Measurements from ENCODE around the gene GAREM1.
"Not testable (repeated sequence)": the region's sequence is repeated elsewhere in the genome, so short reads cannot be mapped to it uniquely, and the experiment has no call there.

The GAREM1 gene

DNA sequence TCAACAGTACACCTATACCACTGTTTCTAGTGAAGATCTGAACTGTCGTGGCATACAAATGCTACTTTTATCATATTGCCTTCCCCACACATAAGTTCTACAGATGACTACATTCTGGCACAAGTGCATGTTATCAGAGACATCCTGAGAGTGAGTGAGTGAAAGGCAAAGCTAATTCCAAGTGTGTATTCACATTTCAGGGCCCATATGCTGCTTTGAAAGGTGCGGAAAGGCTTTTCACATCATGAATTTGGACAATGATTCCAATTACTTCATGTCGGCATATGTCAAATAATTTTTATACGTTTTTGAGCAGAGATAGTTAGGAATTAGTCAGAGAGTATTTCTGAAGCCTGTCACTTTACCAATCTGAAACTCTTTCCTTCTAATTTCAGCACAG is 101.7 kb downstream of the GAREM1 start:
- no peak for DNase-seq (ENCODE audit: low spot score)

DNA sequence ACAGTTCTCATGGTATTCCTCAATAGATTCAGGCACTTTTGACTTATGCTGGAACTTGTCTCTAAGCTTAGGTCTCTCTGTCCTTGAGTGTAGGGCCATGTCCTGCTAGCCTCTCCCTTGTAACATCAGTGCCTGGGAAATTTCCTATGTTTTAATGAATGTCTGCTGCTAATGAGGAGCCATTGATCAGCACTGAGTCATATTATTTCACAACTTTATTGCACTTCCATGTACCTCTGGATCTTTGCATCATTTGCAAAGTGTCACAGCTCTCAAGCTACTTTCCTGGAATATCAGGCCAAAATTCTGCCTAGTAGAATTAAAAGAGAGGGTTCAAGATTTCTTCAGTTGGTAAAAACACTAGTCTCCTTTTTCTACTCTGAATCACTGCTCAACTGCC is 102.5 kb downstream of the GAREM1 start:
- DNase-seq (ENCODE audit: low spot score) = no peak

DNA sequence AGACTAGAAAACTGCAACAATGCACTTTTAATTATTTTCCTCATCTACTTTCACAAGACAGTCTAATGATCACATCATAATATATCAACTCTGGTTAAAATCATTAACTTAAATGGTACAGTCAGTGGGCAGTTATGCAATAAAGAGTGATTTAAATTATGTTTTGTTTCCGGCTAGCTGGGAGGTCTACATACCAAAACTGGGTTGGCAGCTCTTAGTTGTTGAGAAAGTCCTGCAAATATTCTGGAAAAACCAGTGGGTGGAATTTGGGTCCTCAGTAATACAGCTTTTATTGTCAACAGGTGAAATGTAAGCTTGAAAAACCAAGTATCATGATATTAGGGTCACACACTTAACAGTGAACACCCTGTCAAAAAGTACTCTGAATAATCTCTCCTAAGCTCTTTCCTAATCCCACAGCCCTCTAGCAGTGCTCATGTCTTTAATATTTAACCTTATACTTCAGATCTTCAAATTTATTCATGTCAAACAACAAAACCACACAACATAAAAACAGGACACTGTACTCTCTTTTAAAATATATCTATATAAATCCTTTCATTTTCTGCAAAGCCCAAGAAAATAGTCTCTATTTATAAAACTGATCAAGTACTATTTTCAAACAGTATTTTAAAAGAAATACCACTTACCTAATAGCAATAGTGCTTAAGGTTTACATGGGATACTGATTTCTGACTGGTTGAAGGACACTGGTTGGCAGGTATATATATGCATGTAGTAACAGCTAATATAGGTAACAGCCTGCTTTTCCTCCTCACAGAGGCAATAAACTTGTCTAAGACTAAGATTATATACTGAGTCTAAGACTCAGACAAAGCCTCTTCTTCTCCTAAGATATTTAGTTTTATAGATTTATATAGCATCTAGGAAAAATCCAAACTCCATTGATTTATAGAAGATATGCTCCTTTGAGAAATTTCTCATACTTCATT is 103.8 kb downstream of the GAREM1 start:
- DNase-seq (ENCODE audit: low spot score) = no peak

GRCh38 chr18:32362484-32362883 is 108.2 kb downstream of the GAREM1 start:
- no peak for DNase-seq (ENCODE audit: low spot score)

DNA sequence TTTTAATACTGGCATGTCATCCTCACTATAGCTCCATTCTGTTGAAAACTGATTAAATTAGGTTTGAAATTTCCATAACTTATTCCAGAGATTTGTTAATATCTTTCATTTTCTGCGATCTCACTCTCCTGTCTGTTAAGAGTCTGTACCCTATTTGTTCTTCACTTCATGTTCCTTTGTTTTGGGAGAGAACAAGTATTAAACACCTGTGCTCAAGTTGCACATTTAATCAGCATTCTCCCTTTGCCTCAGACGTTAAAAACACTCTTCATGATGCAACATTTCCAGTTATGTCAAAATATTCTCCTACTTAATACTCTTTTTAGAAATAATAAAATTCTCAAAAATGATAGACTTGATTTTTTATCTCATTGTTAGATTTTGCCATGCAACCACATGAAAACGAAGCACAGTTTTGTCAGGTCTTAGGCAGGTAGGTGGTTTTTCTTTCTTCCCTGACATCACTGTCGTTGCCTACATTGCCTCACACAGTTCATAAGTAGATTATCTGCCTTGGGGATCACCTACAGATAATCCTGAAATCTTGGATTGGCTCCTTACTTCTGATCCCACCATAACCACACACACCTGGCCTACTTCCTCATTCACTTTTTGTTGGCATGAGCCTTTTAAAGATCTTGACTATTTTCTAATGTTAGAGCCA is 109.9 kb downstream of the GAREM1 start:
- no peak for DNase-seq (ENCODE audit: low spot score)

DNA sequence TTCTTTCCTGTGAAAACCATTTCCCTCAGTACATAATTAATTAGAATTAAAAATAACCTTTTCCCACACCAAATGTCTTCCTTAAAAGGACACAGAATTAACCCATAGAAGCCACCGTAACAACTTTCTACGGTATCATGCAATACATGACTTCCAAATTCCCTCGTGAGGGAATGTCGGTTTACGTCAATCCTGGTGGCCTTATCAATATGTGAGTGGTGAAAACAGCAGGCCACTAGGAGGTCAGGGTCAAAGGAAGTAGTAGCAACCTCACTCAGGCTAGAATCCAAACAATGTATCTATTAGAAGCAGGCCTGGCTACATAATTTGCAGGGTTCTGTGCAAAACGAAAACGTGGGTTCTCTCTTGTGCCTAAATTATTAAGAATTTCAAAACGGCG is 112.2 kb downstream of the GAREM1 start:
- DNase-seq (ENCODE audit: low spot score) = no peak

GRCh38 chr18:32358075-32358474 is 112.6 kb downstream of the GAREM1 start:
- no peak for DNase-seq (ENCODE audit: low spot score)

DNA sequence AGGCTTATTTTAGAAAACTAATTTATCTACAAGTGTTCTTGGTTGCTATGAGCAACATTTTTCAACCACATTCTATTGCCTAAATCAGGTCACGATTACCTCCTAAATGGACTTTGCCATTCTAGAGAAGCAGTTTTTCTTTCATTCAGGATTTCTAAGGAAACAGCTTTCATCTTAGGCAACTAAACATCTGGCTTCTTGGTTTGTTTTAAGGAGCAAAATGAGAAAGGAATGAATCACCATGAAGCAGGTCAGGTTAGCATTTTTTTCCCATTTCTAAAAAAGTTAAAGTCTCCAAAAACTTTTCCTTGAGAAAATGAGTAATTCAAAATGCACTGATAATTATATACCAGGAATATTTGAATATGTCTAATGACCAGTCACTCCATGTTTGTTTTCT is 114.8 kb downstream of the GAREM1 start:
- no peak for DNase-seq (ENCODE audit: low spot score)

GRCh38 chr18:32354518-32354917 is 116.2 kb downstream of the GAREM1 start:
- no peak for DNase-seq (ENCODE audit: low spot score)

GRCh38 chr18:32353257-32353656 is 117.4 kb downstream of the GAREM1 start:
- no peak for DNase-seq (ENCODE audit: low spot score)

DNA sequence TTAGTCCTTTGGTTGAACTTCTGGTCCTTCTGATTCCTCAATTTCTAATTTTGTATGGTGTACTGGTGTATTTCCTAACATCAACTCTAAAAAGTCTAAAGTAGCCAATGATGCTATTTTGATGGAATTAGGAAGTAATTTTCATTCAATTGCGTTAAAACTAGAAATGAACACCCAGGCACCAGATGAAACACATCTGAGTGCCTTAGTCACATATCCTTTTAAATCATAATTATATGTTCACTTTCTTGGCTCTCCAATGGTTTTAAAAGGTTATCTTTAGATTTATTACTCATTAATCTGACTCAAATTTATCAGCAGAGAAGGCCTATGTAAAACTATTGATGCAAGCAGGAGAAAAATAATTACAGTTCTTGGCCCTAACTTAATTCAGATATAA is 119.7 kb downstream of the GAREM1 start:
- DNase-seq (ENCODE audit: low spot score) = no peak

GRCh38 chr18:32349728-32350395 is 120.8 kb downstream of the GAREM1 start:
- no peak for DNase-seq (ENCODE audit: low spot score)

GRCh38 chr18:32346671-32347070 is 124.0 kb downstream of the GAREM1 start:
- DNase-seq (ENCODE audit: low spot score) = no peak

GRCh38 chr18:32343634-32344033 is 127.0 kb downstream of the GAREM1 start:
- no peak for DNase-seq (ENCODE audit: low spot score)

DNA sequence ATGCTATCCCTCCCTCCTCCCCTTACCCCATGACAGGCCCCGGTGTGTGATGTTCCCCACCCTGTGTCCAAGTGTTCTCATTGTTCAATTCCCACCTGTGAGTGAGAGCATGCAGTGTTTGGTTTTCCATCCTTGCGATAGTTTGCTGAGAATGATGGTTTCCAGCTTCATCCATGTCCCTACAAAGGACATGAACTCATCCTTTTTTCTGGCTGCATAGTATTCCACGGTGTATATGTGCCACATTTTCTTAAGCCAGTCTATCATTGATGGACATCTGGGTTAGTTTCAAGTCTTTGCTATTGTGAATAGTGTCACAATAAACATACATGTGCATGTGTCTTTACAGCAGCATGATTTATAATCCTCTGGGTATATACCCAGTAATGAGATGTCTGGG is 129.6 kb downstream of the GAREM1 start:
- not testable (repeated sequence) for DNase-seq (ENCODE audit: low spot score)

DNA sequence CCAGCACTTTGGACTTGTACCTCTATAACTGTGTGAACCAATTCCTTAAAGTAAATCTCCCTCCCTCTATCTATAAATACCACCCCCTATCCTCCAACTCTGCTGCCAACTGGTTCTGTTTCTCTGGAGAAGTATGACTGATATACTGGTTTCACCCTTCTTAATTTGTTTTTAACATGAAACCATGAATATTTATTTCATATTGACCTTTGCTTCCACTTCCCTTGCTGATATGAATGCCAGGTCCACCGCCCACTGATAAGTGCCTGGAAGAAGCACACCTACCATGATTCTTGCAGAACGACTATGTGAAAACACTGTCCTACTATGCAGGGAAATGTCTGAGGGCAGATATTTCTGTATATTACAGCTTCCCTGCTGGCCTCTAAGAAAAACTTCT is 131.6 kb downstream of the GAREM1 start:
- no peak for DNase-seq (ENCODE audit: low spot score)

DNA sequence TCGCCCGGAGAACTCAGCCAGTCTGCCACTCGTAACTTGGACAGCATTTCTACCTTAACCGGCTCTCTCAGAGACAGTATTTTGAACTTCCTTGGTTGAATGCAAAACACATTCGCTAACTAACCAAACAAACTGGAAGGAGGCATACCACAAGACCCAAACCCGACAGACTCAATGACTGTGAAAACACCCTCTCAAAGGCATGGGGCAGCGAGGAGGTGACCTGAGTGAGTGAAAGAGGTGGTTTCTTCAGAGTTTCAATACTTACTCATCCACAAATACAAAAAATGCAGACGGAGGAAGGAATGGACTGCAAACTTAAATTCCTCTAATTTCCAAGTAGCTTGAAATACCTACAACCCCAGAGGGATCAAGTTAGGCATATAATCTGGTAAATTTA is 132.9 kb downstream of the GAREM1 start:
- no peak for DNase-seq (ENCODE audit: low spot score)

GRCh38 chr18:32337347-32337746 is 133.3 kb downstream of the GAREM1 start:
- DNase-seq (ENCODE audit: low spot score) = no peak

- no peak for DNase-seq (ENCODE audit: low spot score)
Measured at GRCh38 chr18:32335228-32335627, 135.5 kb downstream of the GAREM1 start.

- DNase-seq (ENCODE audit: low spot score) = no peak
Measured at GRCh38 chr18:32333781-32334180, 136.9 kb downstream of the GAREM1 start.

GRCh38 chr18:32332708-32333107 is 138.0 kb downstream of the GAREM1 start:
- no peak for DNase-seq (ENCODE audit: low spot score)

- no peak for DNase-seq (ENCODE audit: low spot score)
Measured at GRCh38 chr18:32328974-32329373, 141.7 kb downstream of the GAREM1 start.

DNA sequence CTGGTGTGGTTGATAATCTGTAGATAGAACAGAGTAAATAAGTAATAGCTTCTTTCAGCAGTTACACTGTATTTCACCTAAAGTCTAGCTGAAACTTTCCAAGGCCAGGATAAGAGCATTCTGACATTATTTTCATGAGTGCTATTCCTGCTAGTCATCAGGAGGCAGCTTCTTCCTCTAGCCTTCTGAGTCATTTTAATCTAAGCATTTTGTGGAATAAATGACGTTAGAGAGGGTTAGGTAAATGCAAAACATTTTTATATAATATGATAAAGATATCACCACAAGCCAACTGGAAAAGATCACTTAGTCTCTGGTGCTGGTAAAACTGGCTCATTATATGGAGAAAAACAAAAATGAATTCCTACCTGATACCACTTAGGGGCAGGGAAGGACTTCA is 142.3 kb downstream of the GAREM1 start:
- no peak for DNase-seq (ENCODE audit: low spot score)
